ENCODE data around the gene TTBK2.

The TTBK2 gene

GRCh38 chr15:42876224-42876623 lies 44.4 kb downstream of the TTBK2 start:
- no peak for TF ChIP-seq CTCF (IDR thresholded peaks at IDR 0.05)
- H3K36me3 ChIP-seq (ENCODE audit: control insufficient read depth, insufficient read depth, low read length), result no peaks in the 10 kb centered on the region

GRCh38 chr15:42868683-42869082 lies 51.9 kb downstream of the TTBK2 start:
- TF ChIP-seq CTCF (IDR thresholded peaks at IDR 0.05), result no peak
- no peaks in the 10 kb centered on the region for H3K79me2 ChIP-seq
- H3K9me3 ChIP-seq (ENCODE audit: control insufficient read depth, low read length), result no peaks in the 10 kb centered on the region
- H3K27ac ChIP-seq, result no peak overlapping the region
- H3K4me2 ChIP-seq (ENCODE audit: low read length), result no peak overlapping the region
- no peaks in the 10 kb centered on the region for H3K36me3 ChIP-seq (ENCODE audit: control insufficient read depth, insufficient read depth, low read length)
- H3K4me3 ChIP-seq (ENCODE audit: low read depth, low read length), result no peak overlapping the region
- H3K9ac ChIP-seq, result no peak overlapping the region
- no peak overlapping the region for H2AFZ ChIP-seq
- H3K4me1 ChIP-seq, result no peaks in the 10 kb centered on the region
- H3K27me3 ChIP-seq (ENCODE audit: control insufficient read depth, insufficient read depth, low read length), result no peaks in the 10 kb centered on the region

More at GRCh38 chr15:42876224-42876623, 44.4 kb downstream of the TTBK2 start:
- Histone ChIP-seq H3K9me3 (ENCODE audit: control insufficient read depth, low read length) (no peaks in the 10 kb centered on the region), H3K79me2 (no peaks in the 10 kb centered on the region), H3K27me3 (ENCODE audit: control insufficient read depth, insufficient read depth, low read length) (no peaks in the 10 kb centered on the region), H3K27ac (no peak overlapping the region), H3K4me2 (ENCODE audit: low read length) (no peak overlapping the region), H2AFZ (no peak overlapping the region), H3K9ac (no peak overlapping the region), H3K4me1 (no peaks in the 10 kb centered on the region), H3K4me3 (ENCODE audit: low read depth, low read length) (no peak overlapping the region)

GRCh38 chr15:42863572-42864239 lies 56.9 kb downstream of the TTBK2 start:
- no peak overlapping the region for H3K4me2 ChIP-seq (ENCODE audit: low read length)
- no peak overlapping the region for H3K27ac ChIP-seq
- H3K4me1 ChIP-seq, result no peaks in the 10 kb centered on the region
- H3K4me3 ChIP-seq (ENCODE audit: low read depth, low read length), result no peak overlapping the region
- H2AFZ ChIP-seq, result no peak overlapping the region
- no peaks in the 10 kb centered on the region for H3K36me3 ChIP-seq (ENCODE audit: control insufficient read depth, insufficient read depth, low read length)
- H3K27me3 ChIP-seq (ENCODE audit: control insufficient read depth, insufficient read depth, low read length), result no peaks in the 10 kb centered on the region
- H3K79me2 ChIP-seq, result no peaks in the 10 kb centered on the region
- no peak for TF ChIP-seq CTCF (IDR thresholded peaks at IDR 0.05)
- H3K9me3 ChIP-seq (ENCODE audit: control insufficient read depth, low read length), result no peaks in the 10 kb centered on the region
- no peak overlapping the region for H3K9ac ChIP-seq

- no peak overlapping the region for H3K9ac ChIP-seq
- H3K27ac ChIP-seq, result no peak overlapping the region
- no peak overlapping the region for H2AFZ ChIP-seq
- no peak for TF ChIP-seq CTCF (IDR thresholded peaks at IDR 0.05)
- no peaks in the 10 kb centered on the region for H3K27me3 ChIP-seq (ENCODE audit: control insufficient read depth, insufficient read depth, low read length)
- H3K79me2 ChIP-seq, result no peaks in the 10 kb centered on the region
- no peaks in the 10 kb centered on the region for H3K9me3 ChIP-seq (ENCODE audit: control insufficient read depth, low read length)
- H3K4me1 ChIP-seq, result no peaks in the 10 kb centered on the region
- H3K36me3 ChIP-seq (ENCODE audit: control insufficient read depth, insufficient read depth, low read length), result no peaks in the 10 kb centered on the region
- H3K4me2 ChIP-seq (ENCODE audit: low read length), result no peak overlapping the region
- H3K4me3 ChIP-seq (ENCODE audit: low read depth, low read length), result no peak overlapping the region
Measured at GRCh38 chr15:42858999-42859789, 61.4 kb downstream of the TTBK2 start.
